Neural cell (in vitro differentiated cells): ENCODE data around the gene OARD1. TPM values are rescaled to one million over a fixed set of nuclear protein-coding genes. Genes with fewer than 3 reads are reported as not detected.

Experiments
- H2AFZ ChIP-seq: fragments of 200-600, 300-800 bp; sonication (generic), shearing (Covaris generic); 2 replicates; pipeline ENCODE4 v1.6.0; 2014; ENCODE audit warnings: low read depth, mild to moderate bottlenecking, antibody characterized with exemption, low read length, moderate library complexity
- H3F3A ChIP-seq: fragments of 200-600 bp; shearing (Covaris generic); 2 replicates; pipeline ENCODE4 v1.6.1; 2016; ENCODE audit warnings: mild to moderate bottlenecking, moderate library complexity, mixed read lengths, antibody characterized with exemption, low read length; ENCODE audit not compliant: insufficient read depth, poor library complexity, severe bottlenecking
- H3K27ac ChIP-seq: fragments of 200-600, 300-800 bp; sonication (generic), shearing (Covaris generic); 2 replicates; pipeline ENCODE4 v1.5.1; 2014; ENCODE audit warnings: mild to moderate bottlenecking, low read length, moderate library complexity
- H3K27me3 ChIP-seq: fragments of 300-800, 200-600 bp; sonication (generic), shearing (Covaris generic); 2 replicates; pipeline ENCODE4 v1.6.0; 2014; ENCODE audit warnings: mild to moderate bottlenecking, low read depth, low read length, moderate library complexity; ENCODE audit not compliant: insufficient read depth
- H3K36me3 ChIP-seq: fragments of 300-800, 200-600 bp; sonication (generic), shearing (Covaris generic); 2 replicates; pipeline ENCODE4 v1.5.1; 2014; ENCODE audit warnings: mild to moderate bottlenecking, antibody characterized with exemption, low read length, moderate library complexity; ENCODE audit not compliant: insufficient read depth
- H3K4me2 ChIP-seq: fragments of 300-800, 200-600 bp; sonication (generic), shearing (Covaris generic); 2 replicates; pipeline ENCODE4 v1.6.0; 2014; ENCODE audit warnings: mild to moderate bottlenecking, low read length
- H3K4me3 ChIP-seq: fragments of 300-800, 200-600 bp; sonication (generic), shearing (Covaris generic); 2 replicates; pipeline ENCODE4 v1.5.1; 2014; ENCODE audit warnings: mild to moderate bottlenecking, low read length, moderate library complexity
- H3K79me2 ChIP-seq: fragments of 200-600 bp; shearing (Covaris generic); replicated peaks from 2 replicates; pipeline ENCODE4 v1.6.0; 2014; ENCODE audit warnings: mild to moderate bottlenecking, low read length, moderate library complexity; ENCODE audit not compliant: insufficient read depth
- H3K9ac ChIP-seq: fragments of 300-800, 200-600 bp; sonication (generic), shearing (Covaris generic); 2 replicates; pipeline ENCODE4 v1.6.1; 2016; ENCODE audit warnings: mild to moderate bottlenecking, low read length, mixed read lengths
- H3K9me2 ChIP-seq: fragments of 200-600 bp; shearing (Covaris generic); 2 replicates; pipeline ENCODE4 v1.6.1; 2016; ENCODE audit warnings: mild to moderate bottlenecking, low read length, mixed read lengths; ENCODE audit not compliant: insufficient read depth
- H3K9me3 ChIP-seq: fragments of 200-600, 300-800 bp; sonication (generic), shearing (Covaris generic); 2 replicates; pipeline ENCODE4 v1.6.1; 2016; ENCODE audit warnings: mild to moderate bottlenecking, mixed run types, low read length, moderate library complexity, mixed read lengths
- H4K20me1 ChIP-seq: fragments of 200-600 bp; shearing (Covaris generic); 2 replicates; pipeline ENCODE4 v1.6.1; 2016; ENCODE audit warnings: mild to moderate bottlenecking, mixed run types; ENCODE audit not compliant: insufficient read depth
- EP300 ChIP-seq: fragments of 450-650 bp; conservative IDR thresholded peaks from 2 replicates; pipeline ENCODE4 v1.6.1; 2014; ENCODE audit warnings: antibody characterized with exemption, mild to moderate bottlenecking, moderate library complexity; ENCODE audit not compliant: poor library complexity, severe bottlenecking
- EZH2 ChIP-seq: fragments of 200-600, 300-800 bp; shearing (Covaris generic), sonication (generic); IDR thresholded peaks from 2 replicates; pipeline ENCODE4 v1.6.1; 2014; ENCODE audit warnings: antibody characterized with exemption, low read length, borderline replicate concordance, mild to moderate bottlenecking; ENCODE audit not compliant: insufficient read depth, poor library complexity, severe bottlenecking
- MXI1 ChIP-seq: fragments of 450-650 bp; conservative IDR thresholded peaks from 2 replicates; pipeline ENCODE4 v1.6.1; 2014; ENCODE audit warnings: antibody characterized with exemption, mild to moderate bottlenecking; ENCODE audit not compliant: poor library complexity, severe bottlenecking
- POLR2AphosphoS5 ChIP-seq: IDR thresholded peaks from 2 replicates; pipeline ENCODE4 v1.6.1; 2012
- RAD21 ChIP-seq: fragments of 450-650 bp; conservative IDR thresholded peaks from 2 replicates; pipeline ENCODE4 v1.6.1; 2014; ENCODE audit warnings: antibody characterized with exemption, mild to moderate bottlenecking, moderate library complexity
- SMC3 ChIP-seq: fragments of 450-650 bp; conservative IDR thresholded peaks from 2 replicates; pipeline ENCODE4 v1.6.1; 2014; ENCODE audit warnings: antibody characterized with exemption, mild to moderate bottlenecking, moderate library complexity; ENCODE audit not compliant: poor library complexity
- TAF1 ChIP-seq: IDR thresholded peaks from 2 replicates; pipeline ENCODE4 v1.6.1; 2012; ENCODE audit warnings: low read depth
- polyA plus RNA-seq: library from polyadenylated mRNA; depleted of rRNA; stranded (reverse); fragments of >200 nt; gene quantifications from 2 replicates; pipeline ENCODE4 v1.2.3, GENCODE V29; 2014
- TF ChIP-seq, protein P1 (sequence below): IDR thresholded peaks from 2 replicates; pipeline ENCODE4 v1.6.1; 2012; ENCODE audit warnings: borderline replicate concordance
- TF ChIP-seq, protein P2 (sequence below): fragments of 450-650 bp; IDR thresholded peaks from 2 replicates; pipeline ENCODE4 v1.5.1; 2014; ENCODE audit warnings: antibody characterized with exemption, mild to moderate bottlenecking, moderate library complexity; ENCODE audit not compliant: poor library complexity, severe bottlenecking

The OARD1 gene
- polyA plus RNA-seq, 1 donor from 2014 or later: 38.7 TPM

DNA sequence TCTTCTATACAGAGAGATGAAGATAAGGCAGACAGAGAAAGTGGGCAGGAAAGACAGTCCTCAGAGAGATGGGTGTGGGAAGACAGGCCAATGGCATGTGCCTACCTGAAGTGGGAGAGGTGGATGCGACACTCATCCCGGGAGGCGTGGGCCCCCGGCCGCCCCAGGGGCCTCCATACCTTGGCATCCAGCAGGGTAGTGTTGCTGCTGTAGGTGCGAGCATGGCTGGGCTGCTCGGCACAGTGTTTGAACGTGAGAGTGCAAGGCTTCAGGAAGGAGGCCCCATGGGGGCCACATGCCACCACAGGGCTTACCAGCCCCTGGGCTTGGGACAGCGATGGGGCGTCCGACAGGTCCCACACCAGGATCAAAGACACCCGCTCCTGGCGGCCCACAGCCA, 38.4 kb downstream of the OARD1 start:
- Histone ChIP-seq H3K9ac (no peak overlapping the region), H3K4me3 (no peak overlapping the region), H3K4me2 (no peak overlapping the region), H2AFZ (no peak overlapping the region), H4K20me1 (no peaks in the 10 kb centered on the region), H3K9me2 (no peaks in the 10 kb centered on the region), H3K27me3 (no peaks in the 10 kb centered on the region), H3K36me3 (no peaks in the 10 kb centered on the region), H3K9me3 (no peaks in the 10 kb centered on the region), H3K79me2 (no peaks in the 10 kb centered on the region), H3F3A (no peaks in the 10 kb centered on the region), H3K27ac (no peak overlapping the region)
- TF ChIP-seq POLR2AphosphoS5 (no peak), EZH2 (no peak), SMC3 (no peak), RAD21 (no peak), EP300 (no peak), TAF1 (no peak), MXI1 (no peak)
- TF ChIP-seq, protein P1, sequence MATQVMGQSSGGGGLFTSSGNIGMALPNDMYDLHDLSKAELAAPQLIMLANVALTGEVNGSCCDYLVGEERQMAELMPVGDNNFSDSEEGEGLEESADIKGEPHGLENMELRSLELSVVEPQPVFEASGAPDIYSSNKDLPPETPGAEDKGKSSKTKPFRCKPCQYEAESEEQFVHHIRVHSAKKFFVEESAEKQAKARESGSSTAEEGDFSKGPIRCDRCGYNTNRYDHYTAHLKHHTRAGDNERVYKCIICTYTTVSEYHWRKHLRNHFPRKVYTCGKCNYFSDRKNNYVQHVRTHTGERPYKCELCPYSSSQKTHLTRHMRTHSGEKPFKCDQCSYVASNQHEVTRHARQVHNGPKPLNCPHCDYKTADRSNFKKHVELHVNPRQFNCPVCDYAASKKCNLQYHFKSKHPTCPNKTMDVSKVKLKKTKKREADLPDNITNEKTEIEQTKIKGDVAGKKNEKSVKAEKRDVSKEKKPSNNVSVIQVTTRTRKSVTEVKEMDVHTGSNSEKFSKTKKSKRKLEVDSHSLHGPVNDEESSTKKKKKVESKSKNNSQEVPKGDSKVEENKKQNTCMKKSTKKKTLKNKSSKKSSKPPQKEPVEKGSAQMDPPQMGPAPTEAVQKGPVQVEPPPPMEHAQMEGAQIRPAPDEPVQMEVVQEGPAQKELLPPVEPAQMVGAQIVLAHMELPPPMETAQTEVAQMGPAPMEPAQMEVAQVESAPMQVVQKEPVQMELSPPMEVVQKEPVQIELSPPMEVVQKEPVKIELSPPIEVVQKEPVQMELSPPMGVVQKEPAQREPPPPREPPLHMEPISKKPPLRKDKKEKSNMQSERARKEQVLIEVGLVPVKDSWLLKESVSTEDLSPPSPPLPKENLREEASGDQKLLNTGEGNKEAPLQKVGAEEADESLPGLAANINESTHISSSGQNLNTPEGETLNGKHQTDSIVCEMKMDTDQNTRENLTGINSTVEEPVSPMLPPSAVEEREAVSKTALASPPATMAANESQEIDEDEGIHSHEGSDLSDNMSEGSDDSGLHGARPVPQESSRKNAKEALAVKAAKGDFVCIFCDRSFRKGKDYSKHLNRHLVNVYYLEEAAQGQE: no peak
- TF ChIP-seq, protein P2, sequence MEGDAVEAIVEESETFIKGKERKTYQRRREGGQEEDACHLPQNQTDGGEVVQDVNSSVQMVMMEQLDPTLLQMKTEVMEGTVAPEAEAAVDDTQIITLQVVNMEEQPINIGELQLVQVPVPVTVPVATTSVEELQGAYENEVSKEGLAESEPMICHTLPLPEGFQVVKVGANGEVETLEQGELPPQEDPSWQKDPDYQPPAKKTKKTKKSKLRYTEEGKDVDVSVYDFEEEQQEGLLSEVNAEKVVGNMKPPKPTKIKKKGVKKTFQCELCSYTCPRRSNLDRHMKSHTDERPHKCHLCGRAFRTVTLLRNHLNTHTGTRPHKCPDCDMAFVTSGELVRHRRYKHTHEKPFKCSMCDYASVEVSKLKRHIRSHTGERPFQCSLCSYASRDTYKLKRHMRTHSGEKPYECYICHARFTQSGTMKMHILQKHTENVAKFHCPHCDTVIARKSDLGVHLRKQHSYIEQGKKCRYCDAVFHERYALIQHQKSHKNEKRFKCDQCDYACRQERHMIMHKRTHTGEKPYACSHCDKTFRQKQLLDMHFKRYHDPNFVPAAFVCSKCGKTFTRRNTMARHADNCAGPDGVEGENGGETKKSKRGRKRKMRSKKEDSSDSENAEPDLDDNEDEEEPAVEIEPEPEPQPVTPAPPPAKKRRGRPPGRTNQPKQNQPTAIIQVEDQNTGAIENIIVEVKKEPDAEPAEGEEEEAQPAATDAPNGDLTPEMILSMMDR: no peak

GRCh38 chr6:41032830-41033229, 39.3 kb downstream of the OARD1 start:
- H2AFZ ChIP-seq: no peak overlapping the region
- peaks cover 8% of the 10 kb centered on the region for H3K27me3 ChIP-seq
- no peak for TF ChIP-seq EP300
- no peak for TF ChIP-seq TAF1
- no peak for TF ChIP-seq SMC3
- TF ChIP-seq POLR2AphosphoS5: no peak
- TF ChIP-seq EZH2: no peak
- no peak for TF ChIP-seq MXI1
- no peaks in the 10 kb centered on the region for H4K20me1 ChIP-seq
- H3F3A ChIP-seq: no peaks in the 10 kb centered on the region
- H3K36me3 ChIP-seq: no peaks in the 10 kb centered on the region
- H3K9me3 ChIP-seq: no peaks in the 10 kb centered on the region
- H3K79me2 ChIP-seq: no peaks in the 10 kb centered on the region
- H3K4me3 ChIP-seq: no peak overlapping the region
- no peak overlapping the region for H3K9ac ChIP-seq
- H3K27ac ChIP-seq: no peak overlapping the region
- no peaks in the 10 kb centered on the region for H3K9me2 ChIP-seq
- H3K4me2 ChIP-seq: no peak overlapping the region
